Neural progenitor cell (in vitro differentiated cells): Measurements from ENCODE around the gene PYGO2.

ENCODE experiments used
- CTCF ChIP-seq: fragments of 200-600 bp; sonication (generic); IDR thresholded peaks from 2 replicates; pipeline ENCODE4 v1.5.1; 2017; ENCODE audit warnings: antibody characterized with exemption, mild to moderate bottlenecking
- EZH2phosphoT487 ChIP-seq: fragments of 200-600 bp; sonication (generic); IDR thresholded peaks from 2 replicates; pipeline ENCODE4 v1.6.1; 2017; ENCODE audit warnings: antibody characterized with exemption

- TF ChIP-seq CTCF, result no peak
- no peak for TF ChIP-seq EZH2phosphoT487
Measured at GRCh38 chr1:155006601-155007101, 45.1 kb upstream of the PYGO2 start.
